ENCODE results near the gene NPR1.
"Not testable (repeated sequence)": the region's sequence is repeated elsewhere in the genome, so short reads cannot be mapped to it uniquely, and the experiment has no call there.

The NPR1 gene

DNA sequence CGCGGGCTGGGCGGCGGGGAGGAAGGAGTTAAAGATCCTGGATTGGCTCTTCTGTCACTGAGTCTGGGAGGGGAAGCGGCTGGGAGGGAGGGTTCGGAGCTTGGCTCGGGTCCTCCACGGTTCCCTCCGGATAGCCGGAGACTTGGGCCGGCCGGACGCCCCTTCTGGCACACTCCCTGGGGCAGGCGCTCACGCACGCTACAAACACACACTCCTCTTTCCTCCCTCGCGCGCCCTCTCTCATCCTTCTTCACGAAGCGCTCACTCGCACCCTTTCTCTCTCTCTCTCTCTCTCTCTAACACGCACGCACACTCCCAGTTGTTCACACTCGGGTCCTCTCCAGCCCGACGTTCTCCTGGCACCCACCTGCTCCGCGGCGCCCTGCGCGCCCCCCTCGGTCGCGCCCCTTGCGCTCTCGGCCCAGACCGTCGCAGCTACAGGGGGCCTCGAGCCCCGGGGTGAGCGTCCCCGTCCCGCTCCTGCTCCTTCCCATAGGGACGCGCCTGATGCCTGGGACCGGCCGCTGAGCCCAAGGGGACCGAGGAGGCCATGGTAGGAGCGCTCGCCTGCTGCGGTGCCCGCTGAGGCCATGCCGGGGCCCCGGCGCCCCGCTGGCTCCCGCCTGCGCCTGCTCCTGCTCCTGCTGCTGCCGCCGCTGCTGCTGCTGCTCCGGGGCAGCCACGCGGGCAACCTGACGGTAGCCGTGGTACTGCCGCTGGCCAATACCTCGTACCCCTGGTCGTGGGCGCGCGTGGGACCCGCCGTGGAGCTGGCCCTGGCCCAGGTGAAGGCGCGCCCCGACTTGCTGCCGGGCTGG lies at the start of gene NPR1:
TSS of gene NPR1 (plus strand) at position 170 of the 818 bp plus-strand sequence. CDS start at position 591, 421 bp downstream.
- DNase-seq (ENCODE audit: low spot score): no peak

DNA sequence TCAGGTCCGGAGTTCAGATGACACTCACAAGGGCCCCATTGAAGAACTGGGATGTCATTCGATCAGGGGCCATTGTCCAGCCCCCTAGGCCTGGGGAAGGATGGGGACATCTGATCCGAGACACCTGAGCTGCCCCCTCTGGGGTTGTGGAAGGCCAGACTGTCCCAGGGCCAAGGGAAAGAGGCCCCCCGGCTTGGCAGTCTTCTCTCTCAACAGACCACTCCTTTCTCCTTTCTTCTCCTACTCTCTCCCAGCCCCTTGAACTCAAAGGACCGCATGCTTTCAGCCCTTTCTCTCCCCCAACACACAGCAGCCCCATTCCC lies 49.2 kb upstream of the NPR1 start:
- no peak for DNase-seq (ENCODE audit: low spot score)

DNA sequence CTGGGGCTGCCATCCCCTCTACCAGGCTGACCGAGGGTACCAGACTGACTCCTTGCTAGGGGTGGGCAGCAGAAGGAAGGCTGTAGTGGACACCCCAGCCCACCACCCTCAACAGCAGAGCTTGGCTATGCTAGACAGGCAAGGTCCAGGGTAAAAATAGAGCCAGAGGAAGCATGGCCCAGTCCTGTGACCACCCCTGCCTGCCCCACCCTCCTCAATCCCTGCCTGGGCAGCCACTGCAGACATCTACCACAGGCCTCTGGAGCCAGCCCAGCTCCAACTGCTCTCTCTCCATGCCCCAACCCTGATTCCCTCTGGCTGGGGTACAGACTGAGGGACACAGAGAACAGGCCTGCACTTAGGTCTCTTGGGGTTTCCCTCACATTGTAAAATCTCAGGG lies 48.5 kb upstream of the NPR1 start:
- no peak for DNase-seq (ENCODE audit: low spot score)

DNA sequence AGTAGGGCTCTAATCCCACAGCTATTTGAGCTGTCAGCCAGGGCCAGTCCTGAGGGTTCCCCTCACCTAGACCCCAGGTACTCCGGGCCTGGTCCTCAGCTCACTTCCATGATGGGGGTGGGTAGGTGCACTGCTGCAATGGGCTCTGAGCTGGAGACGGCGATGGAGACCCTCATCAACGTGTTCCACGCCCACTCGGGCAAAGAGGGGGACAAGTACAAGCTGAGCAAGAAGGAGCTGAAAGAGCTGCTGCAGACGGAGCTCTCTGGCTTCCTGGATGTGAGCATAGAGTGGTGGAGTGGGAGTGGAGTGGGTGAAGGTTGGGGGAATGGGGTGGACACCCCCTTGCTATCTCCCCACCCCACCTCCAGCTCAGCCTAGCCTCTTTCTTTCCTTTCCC lies 48.1 kb upstream of the NPR1 start:
- DNase-seq (ENCODE audit: low spot score): no peak

DNA sequence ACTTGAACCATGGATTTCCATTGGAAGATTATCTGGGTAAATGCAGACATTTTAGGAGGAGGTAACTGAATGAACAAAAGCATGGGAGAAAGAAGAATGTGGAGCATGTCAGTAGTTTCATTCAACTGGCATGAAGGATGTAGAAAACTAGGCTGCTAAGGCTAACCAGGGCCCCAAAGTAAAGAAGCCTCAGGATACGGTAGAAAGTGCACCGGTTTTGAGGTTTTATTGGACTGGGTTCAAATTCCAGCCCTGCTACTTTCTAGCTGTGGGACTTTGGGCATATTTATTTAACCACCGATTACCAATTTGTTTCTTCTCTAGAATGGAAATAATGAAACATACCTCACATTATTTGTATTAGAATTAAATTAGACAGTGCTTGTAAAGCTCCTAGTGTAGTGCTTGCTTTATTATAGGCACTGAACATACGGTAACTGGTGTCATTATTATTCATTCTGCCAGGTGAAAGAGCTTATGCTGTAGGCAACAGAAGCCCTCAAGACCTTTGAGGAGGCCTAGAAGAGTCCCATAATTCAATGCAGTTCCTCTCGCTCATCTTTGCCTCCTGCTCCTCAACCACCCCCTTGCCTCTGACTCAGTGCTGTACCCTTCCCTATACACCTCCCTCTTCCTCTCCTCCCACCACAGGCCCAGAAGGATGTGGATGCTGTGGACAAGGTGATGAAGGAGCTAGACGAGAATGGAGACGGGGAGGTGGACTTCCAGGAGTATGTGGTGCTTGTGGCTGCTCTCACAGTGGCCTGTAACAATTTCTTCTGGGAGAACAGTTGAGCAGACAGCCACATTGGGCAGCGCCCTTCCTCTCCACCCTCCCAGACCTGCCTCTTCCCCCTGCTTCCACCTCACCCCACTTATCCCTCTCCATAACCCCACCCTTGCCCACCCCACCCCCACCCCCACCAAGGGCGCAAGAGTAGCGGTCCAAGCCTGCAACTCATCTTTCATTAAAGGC lies 47.2 kb upstream of the NPR1 start:
- no peak for DNase-seq (ENCODE audit: low spot score)

DNA sequence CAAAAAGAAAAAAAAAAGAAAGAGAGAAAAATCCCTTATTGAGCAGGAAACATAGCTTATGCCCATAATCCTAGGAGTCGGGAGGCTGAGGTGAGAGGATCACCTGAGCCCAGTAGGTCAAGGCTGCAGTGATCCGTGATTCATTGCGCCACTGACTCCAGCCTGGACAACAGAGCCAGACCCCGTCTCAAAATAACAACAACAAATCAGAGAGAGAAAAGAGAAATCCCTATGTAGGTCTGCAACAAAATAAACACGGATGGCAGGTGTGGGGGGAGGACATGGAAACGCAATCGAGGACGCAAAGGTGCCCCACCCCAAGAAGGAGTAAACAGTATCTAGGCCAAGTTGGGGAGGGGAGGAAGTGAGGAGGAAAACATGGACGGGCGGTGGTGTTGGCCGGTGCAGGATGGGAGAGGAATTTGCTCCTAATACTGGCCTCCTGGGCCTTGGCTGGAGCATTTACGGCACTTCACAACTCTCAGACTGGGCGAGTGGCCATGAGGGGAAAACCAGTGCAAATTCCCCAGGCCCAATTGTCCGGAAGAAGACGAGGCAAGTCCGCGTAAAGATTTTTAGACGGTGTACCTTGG lies 45.2 kb upstream of the NPR1 start:
- no peak for DNase-seq (ENCODE audit: low spot score)

DNA sequence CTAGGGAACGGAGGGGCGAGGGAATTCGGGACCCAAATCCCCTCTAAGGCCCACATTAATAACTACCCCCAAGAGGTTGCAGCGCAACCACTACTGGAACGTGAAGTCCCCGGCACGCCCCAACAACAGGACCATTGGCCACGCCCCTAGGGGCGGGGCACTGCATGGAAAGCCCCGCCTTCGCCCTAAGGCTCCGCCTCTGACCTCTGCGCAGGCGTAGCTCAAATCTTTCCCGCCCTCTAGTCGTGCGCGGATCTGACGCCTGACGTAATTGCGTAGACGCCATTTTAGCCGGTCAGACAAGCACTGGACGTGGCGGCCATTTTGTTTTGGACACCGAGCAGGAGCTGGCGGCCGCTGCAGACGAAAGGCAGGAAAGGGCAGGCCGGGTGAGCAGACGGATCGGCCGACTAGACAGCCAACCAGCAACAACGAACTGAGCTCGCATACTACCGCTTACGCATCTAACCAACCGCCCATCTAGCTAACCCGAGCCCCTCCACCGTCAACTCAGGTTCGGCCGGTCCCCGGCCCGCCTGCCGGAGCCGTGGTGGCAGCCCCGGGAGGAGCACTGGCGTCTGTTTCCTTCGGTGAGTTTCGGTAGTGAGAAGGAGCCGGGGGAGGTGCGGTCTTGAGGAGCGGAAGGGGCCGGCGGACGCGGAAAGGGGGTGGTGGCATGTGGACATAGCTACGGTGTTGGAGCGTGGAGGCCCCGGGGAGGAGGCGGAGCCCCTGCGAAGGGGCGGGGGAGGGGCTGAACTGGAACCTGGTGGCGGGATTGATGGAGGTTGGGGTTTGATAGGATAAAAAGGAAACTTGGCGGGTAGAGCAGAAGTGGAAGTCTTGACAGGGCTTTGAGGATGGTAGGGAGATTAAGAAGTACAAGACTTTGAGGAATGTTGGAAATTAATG lies 44.5 kb upstream of the NPR1 start, which contains the start of gene CHTOP:
TSS of gene CHTOP (plus strand) at position 313 of the 912 bp plus-strand sequence. CDS start 2,523 bp downstream, outside the sequence.
- DNase-seq (ENCODE audit: low spot score): peak; percentile 96

DNA sequence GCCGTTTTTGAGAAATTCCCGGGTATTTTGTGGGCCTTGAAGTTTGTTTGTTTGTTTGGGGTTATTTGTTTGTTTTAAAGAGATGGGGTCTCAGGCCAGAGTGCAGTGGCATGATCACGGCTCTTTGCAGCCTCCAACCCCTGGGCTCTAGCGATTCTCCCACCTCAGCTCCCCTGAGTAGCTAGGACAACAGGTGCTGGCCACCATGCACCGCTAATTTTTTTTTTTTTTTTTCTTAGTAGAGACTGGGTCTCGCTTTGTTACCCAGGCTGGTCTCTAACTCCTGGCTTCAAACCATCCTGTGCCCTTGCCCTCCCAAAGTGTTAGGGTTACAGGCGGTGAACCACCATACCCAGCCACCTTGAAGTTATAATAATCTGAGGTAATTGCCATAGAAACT lies 42.6 kb upstream of the NPR1 start:
- DNase-seq (ENCODE audit: low spot score): no peak

DNA sequence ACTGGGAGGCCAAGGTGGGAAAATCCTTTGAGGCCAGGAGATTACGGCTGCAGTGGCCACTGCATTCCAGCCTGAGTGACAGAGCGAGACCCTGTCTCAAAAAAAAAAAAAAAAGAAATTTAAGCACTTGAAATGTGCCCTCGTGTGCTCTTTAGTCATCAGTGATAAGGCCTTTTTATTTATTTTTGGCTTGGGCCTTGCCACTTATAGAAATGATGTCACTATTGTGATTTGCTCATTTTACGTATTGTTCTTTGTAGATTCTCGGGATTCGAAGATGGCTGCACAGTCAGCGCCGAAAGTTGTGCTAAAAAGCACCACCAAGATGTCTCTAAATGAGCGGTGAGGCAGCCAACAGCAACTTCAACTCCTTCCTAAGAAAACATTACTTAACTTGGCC lies 42.2 kb upstream of the NPR1 start:
- no peak for DNase-seq (ENCODE audit: low spot score)

DNA sequence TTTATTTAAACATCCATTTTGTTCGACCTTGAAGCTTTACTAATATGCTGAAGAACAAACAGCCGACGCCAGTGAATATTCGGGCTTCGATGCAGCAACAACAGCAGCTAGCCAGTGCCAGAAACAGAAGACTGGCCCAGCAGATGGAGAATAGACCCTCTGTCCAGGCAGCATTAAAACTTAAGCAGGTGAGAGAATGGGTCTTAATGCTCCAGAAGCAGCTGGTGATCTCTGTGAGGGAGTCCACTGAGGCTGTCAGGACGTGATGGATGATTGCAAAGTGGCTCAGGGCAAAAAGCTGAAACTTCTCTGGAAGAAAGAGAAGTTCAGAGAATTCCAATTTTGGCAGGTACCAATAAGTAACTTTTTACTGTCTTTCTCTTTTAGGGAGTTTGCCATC lies 40.2 kb upstream of the NPR1 start:
- DNase-seq (ENCODE audit: low spot score): no peak

DNA sequence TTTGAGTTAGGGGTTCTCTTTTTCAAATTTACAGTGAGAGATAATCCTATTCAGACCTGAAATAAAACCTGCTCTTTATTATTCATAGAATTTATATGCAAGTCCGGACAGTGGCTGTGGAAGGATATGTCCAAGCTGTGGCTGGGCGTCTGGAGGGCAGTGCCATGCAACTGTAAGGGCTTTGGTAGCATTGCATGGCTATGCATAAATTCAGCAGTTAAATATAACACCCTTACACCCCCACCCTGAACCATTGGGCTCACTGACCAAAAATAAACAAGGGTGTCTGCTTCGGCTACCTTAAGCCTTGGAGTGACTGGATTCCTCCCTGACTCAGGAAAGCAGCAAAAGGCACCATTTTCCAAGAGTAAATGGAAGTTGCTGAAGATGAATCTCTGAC lies 39.2 kb upstream of the NPR1 start:
- no peak for DNase-seq (ENCODE audit: low spot score)

DNA sequence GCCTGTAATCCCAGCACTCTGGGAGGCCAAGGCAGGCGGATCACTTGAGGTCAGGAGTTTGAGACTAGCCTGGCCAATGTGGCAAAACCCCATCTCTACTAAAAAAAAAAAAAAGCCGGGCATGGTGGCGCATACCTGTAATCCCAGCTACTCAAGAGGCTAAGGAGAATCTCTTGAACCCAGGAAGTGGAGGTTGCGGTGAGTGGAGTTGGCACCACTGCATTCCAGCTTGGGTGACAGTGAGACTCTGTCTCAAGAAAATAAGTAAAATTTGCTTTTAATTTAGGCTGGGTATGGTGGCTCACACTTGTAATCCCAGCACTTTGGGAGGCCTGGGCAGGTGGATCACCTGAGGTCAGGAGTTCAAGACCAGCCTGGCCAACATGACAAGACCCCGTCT lies 38.3 kb upstream of the NPR1 start:
- DNase-seq (ENCODE audit: low spot score): not testable (repeated sequence)

DNA sequence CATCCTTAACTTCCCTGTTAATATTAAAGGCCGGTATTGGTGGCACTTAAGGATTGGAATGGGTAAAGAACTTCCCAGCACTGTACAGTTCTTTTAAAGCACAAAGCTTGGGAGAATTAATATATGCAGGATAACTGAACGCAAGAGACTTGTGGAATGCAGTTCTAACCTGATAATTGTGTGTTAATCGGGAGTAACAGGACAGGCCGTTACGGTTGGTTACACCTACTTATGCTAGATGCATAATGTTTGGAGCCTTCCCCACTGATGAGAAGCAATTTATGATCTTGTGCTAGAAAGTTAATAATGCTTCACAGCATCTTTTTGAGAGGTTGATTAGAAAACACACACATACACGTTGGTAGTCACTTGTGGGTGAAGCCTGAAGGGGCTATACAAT lies 37.6 kb upstream of the NPR1 start:
- DNase-seq (ENCODE audit: low spot score): no peak

DNA sequence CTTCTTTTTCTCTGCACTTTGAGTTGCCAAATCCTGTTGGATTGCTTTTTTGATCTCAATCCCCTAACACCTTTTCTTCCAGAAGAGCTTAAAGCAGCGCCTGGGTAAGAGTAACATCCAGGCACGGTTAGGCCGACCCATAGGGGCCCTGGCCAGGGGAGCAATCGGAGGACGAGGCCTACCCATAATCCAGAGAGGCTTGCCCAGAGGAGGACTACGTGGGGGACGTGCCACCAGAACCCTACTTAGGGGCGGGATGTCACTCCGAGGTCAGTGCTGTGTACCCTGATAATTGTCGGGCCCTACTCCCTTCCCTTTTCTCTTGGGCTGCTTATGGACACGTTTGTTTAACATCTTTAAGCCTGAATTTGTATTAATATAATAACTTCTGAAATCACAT lies 36.3 kb upstream of the NPR1 start:
- no peak for DNase-seq (ENCODE audit: low spot score)

DNA sequence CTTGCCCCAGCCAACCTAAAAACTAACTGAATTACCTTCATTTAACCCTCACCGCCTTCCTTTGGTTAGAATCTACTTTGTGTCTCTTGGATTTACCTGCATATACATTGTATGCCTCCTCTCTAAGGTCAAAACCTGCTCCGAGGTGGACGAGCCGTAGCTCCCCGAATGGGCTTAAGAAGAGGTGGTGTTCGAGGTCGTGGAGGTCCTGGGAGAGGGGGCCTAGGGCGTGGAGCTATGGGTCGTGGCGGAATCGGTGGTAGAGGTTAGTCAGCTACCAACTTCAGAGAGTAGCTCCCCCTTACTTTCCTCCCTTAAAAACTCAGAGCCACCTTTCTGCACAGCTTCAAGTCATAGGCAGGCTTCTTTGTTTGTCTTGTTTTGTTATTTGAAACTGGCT lies 35.4 kb upstream of the NPR1 start:
- no peak for DNase-seq (ENCODE audit: low spot score)

DNA sequence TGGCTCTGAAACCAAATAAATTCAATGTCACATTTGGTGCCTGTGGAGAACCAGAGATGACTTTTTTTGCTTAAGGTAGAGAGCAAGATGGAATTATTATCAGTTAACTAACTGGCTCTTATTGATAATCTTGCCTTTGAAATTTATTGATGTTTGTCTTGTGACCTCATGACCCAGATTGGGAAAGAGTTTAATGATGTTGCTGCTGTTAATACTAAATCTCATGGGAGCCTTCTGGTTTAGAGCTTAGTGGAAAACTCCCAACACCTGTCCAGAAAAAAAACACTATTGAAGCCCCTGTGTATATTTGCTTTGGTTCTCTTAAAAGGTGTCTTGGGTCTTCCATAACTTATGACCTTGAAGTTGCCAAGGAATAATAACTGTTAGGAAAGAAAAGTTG lies 34.7 kb upstream of the NPR1 start:
- DNase-seq (ENCODE audit: low spot score): no peak

DNA sequence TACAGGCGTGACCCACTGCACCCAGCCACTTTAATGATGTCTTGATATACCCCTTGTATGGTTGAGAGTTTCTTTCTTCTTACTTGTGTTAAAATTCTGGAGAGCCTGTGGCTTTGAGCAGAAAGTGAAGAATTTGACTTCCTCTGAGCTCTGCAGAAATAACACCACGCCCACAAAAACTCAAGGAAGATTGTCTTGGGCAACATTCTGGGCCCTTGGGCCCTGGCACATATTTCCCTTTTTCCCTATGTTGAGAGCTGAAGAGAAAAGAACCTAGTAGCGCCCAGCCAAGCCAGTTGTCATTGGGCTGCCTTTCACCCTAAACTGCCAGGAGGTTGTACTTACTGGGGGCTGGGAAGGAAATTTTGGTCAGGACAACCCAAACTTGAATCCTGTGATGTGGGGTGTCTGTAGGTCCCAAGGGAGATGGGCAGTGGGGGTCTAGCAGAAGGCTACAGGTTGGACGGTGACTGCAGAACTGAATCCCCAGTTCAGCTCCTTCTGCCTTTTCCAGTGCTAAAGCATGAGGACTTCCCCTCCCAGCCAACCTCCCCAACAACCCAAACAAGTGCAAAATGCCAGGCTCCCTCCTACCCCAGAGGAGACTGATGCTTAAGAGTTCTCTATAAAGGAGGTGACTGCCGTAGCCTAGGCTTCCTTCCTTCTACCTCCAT lies 31.7 kb upstream of the NPR1 start:
- no peak for DNase-seq (ENCODE audit: low spot score)

DNA sequence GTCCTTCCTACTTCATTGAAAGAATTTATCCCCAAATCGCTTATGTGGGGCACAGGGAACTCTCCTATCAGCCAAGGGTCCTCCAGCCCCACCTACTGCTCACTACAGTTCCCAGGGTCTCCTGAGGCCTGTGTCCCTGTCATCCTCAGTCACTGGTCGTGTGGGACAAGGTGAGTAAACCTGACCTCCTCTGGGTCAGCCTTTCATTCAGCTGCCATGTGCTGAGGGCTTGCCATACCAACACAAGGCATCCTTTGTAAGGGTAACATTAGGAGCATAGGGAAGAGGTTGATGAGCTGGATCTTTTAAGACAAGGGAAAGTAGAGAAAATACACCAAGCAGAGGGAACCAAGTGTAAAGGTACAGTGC lies 31.2 kb upstream of the NPR1 start:
- DNase-seq (ENCODE audit: low spot score): no peak

DNA sequence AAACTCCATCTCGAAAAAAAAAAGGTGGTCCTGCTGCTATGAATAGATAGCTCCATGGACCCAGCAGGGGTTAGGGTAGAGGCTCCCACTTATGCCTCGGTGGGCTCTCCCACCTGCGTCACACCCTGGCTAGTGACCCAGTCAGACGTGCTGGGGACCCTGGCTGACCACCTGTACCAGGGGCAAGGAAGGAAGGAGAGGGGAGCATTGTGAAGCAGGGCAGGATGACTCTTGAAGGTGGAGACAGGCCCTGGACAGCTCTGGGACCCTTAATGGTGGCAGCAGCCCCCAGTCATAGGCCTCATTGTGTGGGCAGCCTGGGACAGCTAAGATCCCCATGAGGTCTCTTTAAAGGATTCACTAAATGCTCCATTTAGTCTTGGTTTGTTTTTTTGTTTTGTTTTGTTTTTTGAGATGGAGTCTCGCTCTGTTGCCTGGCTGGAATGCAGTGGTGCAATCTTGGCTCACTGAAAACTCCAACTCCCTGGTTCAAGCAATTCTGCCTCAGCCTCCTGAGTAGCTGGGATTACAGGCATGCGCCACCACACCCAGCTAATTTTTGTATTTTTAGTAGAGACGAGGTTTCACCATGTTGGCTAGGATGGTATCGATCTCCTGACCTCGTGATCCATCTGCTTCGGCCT lies 30.4 kb upstream of the NPR1 start:
- no peak for DNase-seq (ENCODE audit: low spot score)

DNA sequence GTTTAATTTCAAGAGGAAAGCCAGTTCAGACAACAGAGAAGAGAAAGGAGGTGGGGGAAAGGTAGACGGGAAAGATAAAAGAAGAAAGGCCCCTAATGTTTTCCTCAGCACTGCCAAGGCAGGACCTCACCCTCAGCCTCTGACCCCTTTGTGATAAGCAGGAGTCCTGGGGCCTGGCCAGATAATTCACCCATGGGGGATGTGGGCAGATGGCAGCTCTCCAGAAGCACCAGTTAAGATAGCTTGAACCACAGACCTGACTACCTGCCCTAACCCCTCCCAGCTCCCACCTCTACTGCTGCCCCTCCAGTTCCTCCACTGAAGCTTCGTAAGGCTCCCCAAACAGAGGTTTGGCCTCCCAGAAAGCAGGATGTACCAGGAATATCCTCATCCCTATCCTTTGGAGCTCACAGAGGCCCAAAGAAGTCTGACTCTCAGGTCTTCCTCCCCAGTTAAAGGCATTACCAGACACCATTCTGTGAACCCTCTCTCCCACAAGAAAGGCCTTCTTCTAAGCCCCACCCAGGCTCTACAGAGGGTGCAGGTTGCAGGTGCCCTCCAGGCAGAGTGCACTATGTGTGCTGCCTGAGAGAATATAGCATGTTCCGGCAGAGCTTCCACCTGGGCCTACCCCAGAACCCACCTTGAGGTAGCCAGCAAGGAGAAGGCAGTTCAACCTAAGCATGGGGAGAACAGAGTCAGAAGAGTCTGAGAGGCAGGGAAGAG lies 29.2 kb upstream of the NPR1 start:
- DNase-seq (ENCODE audit: low spot score): no peak
